MV-4-11 (cell line): ENCODE measurements around the gene SCAMP2.
A peak's percentile ranks its signal among the peaks of the same experiment; 100 is the strongest.
"Not testable (repeated sequence)": the region's sequence is repeated elsewhere in the genome, so short reads cannot be mapped to it uniquely, and the experiment has no call there.

Experiments
- DNase-seq: peaks from one replicate; lab custom pipeline; 2025; lab: John Stamatoyannopoulos, UW

The SCAMP2 gene

DNA sequence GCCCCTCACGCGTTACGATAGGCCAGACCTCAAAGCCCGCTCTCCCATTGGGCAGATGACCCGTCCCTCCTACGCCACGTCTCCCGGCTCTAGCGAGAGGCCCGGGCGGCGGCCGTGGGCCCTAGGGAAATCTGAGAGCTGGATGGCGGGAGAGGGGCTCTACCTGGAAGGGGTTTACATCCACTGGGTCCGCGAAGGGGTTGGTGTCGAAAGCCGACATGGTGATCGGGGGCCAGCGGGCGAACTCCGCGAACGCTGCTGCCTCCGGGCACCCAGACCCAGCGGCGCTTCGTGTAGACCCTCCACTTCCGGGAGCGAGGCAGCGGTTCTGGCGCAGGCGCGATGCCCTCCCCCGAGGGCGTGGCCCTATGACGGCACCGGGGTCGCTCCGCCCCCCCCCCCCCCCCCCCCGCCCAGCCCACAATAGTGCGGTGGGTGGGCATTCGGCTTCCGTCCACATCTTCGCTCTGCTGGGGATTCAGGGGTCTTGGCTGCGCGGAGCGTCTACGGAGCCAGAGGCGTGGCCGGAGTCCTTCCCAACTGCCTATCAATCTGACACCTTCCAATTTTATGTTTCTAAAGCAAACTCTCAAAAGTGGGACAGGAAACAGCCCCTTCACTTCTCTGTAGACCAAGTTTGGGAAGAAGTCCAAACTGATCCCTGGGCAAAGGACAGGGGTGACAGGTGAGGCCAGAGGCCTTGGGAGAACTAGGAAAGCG is at the start of gene SCAMP2:
Gene SCAMP2 (minus strand): TSS at position 330 of the 720 bp plus-strand sequence. CDS start 110 bp downstream, at position 220.
- DNase-seq, result peak; percentile 91

DNA sequence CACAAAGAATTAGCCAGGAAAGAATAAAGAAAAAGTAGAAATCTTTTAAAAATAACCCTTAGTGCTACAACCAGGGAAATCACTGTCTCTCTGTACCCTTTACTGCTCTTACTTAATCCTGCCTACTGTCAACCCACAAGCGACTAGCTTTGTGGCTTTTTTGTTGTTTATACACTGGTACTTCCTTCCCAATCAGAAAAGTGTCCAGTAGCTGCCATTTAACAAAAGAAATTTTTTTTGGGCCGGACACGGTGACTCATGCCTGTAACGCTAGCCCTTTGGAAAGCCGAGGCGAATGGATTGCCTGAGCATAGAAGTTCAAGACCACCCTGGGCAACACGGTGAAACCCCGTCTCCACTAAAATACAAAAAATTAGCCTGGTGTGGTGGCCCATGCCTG is 47.3 kb upstream of the SCAMP2 start:
- peak; percentile 79 for DNase-seq

GRCh38 chr15:74917676-74918075 is 44.5 kb upstream of the SCAMP2 start:
- DNase-seq, result no peak

GRCh38 chr15:74913799-74914198 is 40.6 kb upstream of the SCAMP2 start:
- not testable (repeated sequence) for DNase-seq

DNA sequence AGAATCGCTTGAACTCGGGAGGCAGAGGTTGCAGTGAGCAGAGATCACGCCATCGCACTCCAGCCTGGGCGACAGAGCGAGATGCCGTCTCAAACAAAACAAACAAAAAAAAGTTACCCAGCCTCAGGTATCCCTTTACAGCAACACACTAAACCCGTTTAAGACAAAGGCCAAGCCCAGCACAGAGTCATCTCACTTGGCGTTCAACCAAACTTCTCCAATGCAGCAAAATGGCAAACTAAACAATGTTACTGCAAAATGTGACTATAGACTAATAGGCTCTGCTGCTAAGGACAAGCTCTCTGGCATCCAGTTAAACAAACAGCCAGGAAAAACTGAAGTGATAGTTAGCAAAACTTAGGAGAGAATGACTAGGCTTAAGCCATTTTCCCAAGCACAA is 39.9 kb upstream of the SCAMP2 start:
- DNase-seq, result no peak

GRCh38 chr15:74908635-74909034 is 35.5 kb upstream of the SCAMP2 start:
- DNase-seq, result no peak

DNA sequence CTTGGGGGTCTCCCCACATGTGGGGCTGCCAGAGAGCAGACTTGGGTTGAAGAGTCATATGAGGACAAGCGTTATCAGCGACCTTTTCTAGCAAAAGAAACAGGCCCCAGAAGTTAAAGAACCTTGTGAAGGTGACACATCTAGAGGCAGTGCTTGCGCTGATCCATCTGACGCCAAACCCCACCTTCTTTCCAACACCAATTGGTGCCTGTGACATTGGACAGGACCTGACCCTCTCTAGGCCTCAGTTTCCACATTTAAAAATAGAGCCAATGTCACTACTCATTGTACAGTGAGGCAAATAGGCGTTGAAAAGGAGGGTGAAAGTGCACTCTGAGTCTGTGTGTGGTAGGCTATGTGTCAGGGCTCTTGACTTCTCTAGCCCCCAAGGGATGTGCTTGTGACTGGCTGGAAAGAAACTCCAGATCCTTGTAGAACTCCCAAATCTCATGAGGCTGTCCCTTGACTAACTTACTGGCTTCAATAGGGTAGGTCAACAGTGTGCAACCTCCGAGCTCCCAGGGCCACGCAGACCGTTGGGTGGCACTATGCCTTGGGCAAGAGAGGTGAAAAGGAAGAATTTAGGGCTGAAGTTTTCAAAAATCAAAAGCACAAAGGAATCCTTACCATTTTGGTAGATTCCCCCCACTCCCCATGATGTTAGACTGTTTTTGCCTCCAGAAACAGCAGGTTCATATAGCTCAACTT is 34.2 kb upstream of the SCAMP2 start:
- no peak for DNase-seq

- peak; percentile 82 for DNase-seq
Measured at GRCh38 chr15:74906450-74907162, 33.4 kb upstream of the SCAMP2 start, which contains the start of gene FAM219B. Gene FAM219B, minus strand, starts transcription at chr15:74906851. Its CDS starts 51 bp downstream, at chr15:74906800.

DNA sequence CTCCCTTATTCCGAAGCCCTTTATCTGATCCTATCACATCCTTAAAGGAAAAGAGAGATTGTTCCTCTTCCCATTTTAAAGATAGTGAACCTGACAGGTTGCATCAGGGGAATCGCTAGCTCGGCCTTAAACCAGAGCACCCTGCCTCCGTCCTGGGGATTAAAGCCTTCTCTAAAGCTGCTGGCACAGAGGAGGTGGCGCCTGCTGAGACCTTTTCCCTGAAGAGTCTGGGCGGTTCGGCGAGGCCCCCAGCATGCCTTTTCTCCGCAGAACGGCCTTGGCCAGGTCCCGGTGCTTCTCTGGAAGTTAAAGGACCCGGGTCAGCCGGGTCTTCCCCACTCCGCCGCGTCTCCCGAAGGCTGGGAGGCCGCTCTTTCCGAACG is 32.9 kb upstream of the SCAMP2 start:
- DNase-seq, result no peak

- DNase-seq, result no peak
Measured at GRCh38 chr15:74904190-74904805, 31.1 kb upstream of the SCAMP2 start.

DNA sequence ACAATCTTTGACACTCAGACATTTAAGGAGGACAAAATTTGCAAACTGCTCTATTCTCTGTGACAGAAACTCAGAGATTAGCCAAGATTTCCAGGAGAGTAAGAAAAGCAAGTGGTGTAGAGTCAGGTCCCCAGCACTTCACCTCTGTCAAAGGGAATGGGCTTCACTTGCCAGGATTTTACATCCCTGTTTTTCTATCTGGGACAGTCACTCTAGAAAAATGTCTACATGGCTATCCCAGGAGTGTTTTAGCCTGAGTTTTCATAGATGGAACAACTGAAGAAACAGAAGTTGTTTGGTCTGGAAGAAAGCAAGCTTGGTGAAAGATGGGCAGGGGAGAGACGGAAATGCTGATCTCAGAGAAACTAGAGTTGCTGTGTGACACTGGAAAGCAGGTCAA is 30.5 kb upstream of the SCAMP2 start:
- DNase-seq, result no peak

DNA sequence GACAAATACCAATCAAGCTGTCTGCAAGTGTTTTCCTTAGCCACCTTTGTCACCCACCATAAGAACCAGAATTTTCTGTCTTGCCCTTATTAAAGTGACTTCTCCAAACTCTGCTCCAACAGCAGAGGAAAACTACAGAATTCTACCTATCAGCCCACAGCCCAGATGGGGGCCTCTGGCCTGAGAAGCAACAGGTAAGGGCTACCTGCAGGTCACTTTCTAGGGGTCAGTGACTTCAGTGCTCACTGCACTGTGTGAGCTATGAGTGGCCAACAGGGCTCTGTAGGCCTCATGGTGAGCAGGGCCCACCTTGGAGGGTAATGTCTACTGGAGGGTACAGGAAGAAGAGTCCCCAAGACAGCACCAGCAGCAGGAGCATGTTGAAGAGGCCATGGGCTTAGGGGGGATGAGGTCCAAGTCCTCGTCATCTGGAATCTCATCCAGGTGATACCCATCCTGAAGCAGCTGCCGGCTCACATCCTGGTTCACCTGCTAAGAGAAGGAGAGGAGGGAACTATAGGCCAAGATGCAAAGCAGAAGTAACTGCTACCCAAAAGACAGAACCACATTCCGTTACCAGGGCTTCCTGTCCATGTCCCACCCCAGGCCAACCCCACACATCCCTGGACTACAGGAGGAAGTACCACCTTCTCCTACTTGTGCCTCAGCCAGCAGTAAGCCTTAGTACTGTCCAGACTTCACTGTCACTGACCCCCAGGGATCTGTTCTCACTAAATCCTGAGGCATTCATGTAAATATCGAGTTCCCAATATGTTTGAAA is 29.3 kb upstream of the SCAMP2 start:
- DNase-seq, result no peak

DNA sequence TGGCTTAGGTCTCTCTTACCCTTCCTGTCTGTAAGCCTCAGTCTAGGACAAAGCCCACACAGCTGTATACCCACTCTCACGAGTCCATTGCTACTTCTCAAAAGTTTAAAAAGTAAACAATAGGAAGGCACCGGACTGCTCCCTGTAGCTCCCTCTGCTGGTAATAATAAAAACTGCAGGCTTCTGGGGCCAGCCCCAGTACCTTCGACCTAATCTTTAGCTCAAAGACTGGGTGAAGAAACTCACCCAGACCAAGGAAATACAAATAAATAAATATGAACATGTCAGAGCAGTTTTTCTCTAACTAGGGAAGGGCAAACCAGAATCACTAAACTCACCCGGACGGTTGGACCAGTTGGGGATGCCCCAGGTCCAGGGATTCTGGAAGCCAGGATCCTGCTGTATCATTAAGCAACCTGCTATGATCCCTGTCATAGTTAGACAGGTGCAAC is 28.5 kb upstream of the SCAMP2 start:
- peak; percentile 65 for DNase-seq

- no peak for DNase-seq
Measured at GRCh38 chr15:74897300-74897701, 24.1 kb upstream of the SCAMP2 start.

DNA sequence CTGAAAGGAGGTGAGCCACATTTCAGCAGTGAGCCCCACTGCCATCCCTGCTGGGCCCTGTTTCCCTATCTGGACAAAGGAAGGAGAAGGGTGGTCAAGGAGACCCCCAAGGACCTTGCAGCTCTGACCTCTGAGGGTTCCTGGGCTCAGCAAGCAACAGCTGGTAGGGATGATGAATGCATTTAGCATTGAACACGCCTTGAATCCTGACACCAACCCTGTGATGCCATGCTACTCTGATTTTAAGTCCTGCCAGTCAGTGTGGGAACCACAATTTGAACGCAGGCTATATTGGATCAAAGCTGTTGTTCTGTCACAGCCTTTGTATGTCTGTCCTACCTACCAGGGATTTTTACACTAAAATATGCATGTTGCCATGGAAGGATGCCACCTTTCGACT is 23.2 kb upstream of the SCAMP2 start:
- no peak for DNase-seq

- DNase-seq, result no peak
Measured at GRCh38 chr15:74895830-74896229, 22.7 kb upstream of the SCAMP2 start.

DNA sequence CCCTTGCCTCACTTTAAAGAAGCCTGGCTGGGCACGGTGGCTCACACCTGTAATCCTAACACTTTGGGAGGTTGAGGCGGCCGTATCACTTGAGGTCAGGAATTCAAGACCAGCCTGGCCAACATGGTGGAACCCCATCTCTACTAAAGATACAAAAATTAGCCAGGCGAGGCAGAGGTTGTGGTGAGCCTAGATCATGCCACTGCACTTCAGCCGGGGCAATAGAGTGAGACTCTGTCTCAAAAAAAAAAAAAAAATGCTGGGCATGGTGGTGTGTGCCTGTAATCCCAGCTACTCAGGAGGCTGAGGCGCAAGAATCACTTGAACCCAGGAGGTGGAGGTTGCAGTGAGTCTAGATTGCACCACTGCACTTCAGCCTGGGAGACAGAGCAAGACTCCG is 21.2 kb upstream of the SCAMP2 start:
- not testable (repeated sequence) for DNase-seq

DNA sequence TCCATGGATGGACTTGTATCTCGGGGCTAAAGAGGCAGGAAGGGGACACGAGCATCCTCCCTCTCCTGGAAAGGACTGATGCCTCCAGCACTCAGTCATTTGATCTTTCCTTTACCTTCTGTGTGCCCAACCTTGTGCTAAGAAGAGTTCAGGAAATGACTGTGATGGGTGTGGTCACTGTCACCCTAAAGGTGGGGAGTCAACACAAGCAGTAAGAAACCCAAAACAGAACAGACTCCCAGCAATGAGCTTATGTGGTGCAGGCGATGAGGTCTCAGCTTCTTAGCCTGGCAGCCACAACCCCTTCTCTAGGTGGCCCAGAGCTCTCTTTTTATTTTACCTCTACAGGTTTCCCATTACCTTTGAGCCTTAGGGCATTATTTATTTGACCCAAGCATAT is 20.5 kb upstream of the SCAMP2 start:
- DNase-seq, result no peak

DNA sequence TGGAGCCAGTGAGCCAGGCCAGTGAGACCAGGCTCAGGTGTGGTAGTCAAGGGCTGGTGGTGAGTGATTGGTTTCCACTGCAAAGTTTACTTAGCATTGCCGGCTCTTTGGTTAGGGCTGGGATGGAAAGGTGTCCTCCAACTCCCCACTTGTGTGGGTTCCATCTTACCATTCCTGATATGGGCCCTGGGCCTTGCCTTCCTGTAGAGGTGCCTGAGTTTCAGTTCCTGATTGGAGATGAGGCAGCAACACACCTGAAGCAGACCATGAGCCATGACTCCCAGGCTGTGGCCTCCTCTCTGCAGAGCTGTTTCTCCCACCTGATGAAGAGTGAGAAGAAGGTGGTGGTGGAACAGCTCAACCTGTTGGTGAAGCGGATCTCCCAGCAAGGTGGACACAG is 19.8 kb upstream of the SCAMP2 start:
- no peak for DNase-seq

DNA sequence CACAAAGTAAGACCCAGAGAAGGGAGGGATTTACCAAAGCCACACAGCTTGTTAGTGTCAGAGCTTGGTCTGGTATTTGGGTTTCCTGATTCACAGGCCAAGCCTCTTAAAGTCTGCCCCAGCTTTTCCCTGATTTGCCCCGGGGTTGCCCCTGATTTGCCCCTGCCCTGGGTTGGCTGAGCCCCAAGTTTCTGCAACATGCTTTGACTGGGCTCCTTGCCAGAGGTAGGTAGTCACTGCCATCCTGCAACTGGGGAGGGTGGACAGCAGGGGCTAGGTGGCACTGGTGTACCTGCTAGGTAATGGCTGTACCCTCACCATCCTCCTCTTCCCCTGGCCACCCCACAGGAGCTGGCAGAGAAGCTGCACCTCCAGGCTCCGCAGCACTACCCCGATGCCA is 19.1 kb upstream of the SCAMP2 start:
- DNase-seq, result no peak

- no peak for DNase-seq
Measured at GRCh38 chr15:74891469-74891868, 18.3 kb upstream of the SCAMP2 start.

DNA sequence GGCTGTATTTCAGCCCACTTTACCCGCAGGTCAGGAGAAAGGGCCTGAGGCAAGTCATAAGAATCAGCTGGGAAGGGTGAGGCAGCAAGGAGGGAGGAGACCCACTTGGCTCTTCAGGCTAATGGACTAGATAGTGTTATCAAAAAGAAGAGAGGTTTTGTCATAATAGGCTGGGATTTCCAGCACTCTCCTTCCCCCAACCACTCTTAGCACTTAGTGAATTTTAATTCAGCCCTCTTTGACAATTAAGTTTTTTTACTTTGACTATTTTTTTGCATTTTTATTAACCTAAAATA is 17.4 kb upstream of the SCAMP2 start:
- DNase-seq, result no peak
